ENCODE data around the gene ACTL8.

Gene ACTL8

GRCh38 chr1:17873007-17873675, 118.0 kb downstream of the ACTL8 start:
- in situ Hi-C loops (cut with MboI; ENCODE audit: low sequenced_read_pairs): no loop called here

GRCh38 chr1:17874231-17874630, 119.1 kb downstream of the ACTL8 start:
- in situ Hi-C loops (cut with MboI; ENCODE audit: low sequenced_read_pairs): no loop called here

GRCh38 chr1:17874710-17875109, 119.6 kb downstream of the ACTL8 start:
- in situ Hi-C loops (cut with MboI; ENCODE audit: low sequenced_read_pairs): no loop called here

GRCh38 chr1:17875171-17875881, 120.2 kb downstream of the ACTL8 start:
- in situ Hi-C loops (cut with MboI; ENCODE audit: low sequenced_read_pairs): no loop called here

GRCh38 chr1:17875882-17876280, 120.7 kb downstream of the ACTL8 start:
- in situ Hi-C loops (cut with MboI; ENCODE audit: low sequenced_read_pairs): no loop called here
